GM18508 (cell line): ENCODE measurements around the gene BNIP2.
"Not testable (repeated sequence)": the region's sequence is repeated elsewhere in the genome, so short reads cannot be mapped to it uniquely, and the experiment has no call there.

ENCODE experiments used
- ATAC-seq: cut with Tn5 transposase; IDR thresholded peaks from one replicate; pipeline ENCODE4 v1.9.1; 2021; ENCODE audit warnings: moderate number of reproducible peaks; ENCODE audit not compliant: insufficient read depth, unreplicated experiment

BNIP2 gene

GRCh38 chr15:59644756-59645155 is 44.4 kb downstream of the BNIP2 start:
- no peak for ATAC-seq

GRCh38 chr15:59642351-59642750 is 46.8 kb downstream of the BNIP2 start:
- no peak for ATAC-seq

DNA sequence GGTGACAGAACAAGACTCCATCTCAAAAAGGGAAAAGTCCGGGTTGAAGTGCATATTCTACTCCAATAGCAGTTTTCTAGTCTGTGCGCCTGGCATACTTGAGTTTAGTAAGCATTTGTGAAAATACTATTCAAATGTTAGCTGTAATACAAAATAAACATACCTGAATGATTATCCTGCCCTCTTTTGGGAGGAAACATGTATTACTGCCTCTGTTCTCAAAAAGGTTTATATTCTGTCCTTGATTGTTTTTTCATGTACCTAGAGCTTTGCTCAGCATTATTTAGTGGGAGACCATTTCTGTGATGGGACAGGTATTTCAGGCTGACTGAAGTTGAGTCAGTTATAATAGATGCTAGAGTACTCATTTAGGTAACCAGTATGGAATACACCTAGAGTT is 51.6 kb downstream of the BNIP2 start:
- not testable (repeated sequence) for ATAC-seq

DNA sequence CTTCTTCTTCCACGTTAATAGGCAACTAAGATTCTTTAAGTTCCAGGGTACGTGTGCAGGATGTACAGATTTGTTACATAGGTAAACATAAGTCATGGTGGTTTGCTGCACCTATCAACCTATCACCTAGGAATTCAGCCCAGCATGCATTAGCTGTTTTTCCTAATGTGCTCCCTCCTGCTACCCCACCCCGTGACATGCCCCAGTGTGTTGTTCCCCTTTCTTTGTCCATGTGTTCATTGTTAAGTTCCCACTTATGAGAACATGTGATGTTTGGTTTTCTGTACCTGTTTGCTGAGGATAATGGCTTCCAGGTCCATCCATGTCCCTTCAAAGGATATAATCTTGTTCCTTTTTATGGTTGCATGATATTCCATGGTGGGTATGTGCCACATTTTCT is 52.9 kb downstream of the BNIP2 start:
- ATAC-seq: no peak

DNA sequence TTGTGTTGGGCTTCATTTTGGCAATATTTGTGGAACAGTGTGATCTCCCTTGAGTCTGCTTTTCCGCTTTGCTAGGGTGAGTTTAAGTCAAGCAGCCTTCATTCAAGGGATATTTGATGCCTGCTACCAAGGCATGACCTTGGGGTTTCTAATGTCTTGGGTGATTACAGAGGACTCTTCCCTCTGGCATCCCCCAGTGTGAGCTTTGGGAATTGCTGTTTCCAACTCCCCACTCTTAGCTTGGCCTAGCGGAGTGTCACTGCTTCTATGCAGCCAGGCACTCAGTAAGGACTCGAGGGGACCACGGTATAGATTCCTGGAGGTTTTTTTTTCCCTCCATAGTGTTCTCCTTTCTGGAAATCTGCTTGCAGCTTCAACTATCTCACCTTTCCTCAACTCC is 56.4 kb downstream of the BNIP2 start:
- no peak for ATAC-seq

DNA sequence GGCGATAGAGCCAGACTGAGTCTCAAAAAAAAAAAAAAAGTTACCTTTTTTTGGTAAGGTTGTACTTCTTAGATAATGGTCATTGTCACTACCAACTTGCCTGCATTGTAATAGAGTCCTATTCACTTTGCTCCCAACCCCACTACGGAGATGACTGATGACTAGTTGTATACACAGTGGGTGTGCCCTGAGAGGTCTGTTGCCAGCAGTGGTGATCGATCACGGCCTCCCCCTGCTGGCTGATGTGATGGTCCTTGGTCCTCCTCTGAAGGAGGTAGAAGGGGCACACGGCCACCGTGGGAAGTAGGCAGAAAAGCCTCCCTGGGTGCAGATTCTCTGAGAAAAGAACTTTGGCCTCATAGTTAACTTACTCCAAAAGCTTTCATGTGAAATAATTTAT is 66.8 kb downstream of the BNIP2 start:
- ATAC-seq: no peak

DNA sequence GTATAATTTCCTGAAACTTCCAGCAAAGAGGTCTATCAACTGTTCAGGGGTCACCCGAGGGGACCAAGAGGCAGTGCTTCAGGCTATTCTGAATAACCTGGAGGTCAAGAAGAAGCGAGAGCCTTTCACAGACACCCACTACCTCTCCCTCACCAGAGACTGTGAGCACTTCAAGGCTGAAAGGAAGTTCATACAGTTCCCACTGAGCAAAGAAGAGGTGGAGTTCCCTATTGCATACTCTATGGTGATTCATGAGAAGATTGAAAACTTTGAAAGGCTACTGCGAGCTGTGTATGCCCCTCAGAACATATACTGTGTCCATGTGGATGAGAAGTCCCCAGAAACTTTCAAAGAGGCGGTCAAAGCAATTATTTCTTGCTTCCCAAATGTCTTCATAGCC is 70.7 kb downstream of the BNIP2 start:
- no peak for ATAC-seq

- ATAC-seq: no peak
Observed at GRCh38 chr15:59616379-59616778, 72.7 kb downstream of the BNIP2 start.

DNA sequence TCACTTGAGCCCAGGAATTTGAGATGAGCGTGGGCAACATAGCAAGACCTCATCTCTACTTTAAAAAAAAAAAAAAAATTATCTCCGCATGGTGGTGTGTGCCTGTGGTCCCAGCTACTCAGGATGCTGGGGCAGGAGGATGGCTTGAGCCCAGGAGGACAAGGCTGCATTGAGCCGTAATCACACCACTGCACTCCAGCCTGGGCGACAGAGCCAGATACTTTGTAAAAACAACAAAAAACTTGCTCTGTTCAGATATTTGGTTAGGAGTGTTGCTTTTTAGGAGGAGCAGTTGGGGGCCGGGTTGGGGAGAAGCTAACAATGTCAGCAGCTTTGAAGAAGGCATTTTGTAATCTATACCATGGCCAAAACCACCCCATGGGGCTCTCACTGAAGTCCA is 73.5 kb downstream of the BNIP2 start:
- ATAC-seq: no peak

GRCh38 chr15:59614153-59614552 is 75.0 kb downstream of the BNIP2 start:
- no peak for ATAC-seq

GRCh38 chr15:59611276-59612260 is 77.6 kb downstream of the BNIP2 start, which contains the start of gene GCNT3:
Gene GCNT3, plus strand, starts transcription at chr15:59611783. Its CDS starts 6,456 bp downstream, at chr15:59618239.
- no peak for ATAC-seq

DNA sequence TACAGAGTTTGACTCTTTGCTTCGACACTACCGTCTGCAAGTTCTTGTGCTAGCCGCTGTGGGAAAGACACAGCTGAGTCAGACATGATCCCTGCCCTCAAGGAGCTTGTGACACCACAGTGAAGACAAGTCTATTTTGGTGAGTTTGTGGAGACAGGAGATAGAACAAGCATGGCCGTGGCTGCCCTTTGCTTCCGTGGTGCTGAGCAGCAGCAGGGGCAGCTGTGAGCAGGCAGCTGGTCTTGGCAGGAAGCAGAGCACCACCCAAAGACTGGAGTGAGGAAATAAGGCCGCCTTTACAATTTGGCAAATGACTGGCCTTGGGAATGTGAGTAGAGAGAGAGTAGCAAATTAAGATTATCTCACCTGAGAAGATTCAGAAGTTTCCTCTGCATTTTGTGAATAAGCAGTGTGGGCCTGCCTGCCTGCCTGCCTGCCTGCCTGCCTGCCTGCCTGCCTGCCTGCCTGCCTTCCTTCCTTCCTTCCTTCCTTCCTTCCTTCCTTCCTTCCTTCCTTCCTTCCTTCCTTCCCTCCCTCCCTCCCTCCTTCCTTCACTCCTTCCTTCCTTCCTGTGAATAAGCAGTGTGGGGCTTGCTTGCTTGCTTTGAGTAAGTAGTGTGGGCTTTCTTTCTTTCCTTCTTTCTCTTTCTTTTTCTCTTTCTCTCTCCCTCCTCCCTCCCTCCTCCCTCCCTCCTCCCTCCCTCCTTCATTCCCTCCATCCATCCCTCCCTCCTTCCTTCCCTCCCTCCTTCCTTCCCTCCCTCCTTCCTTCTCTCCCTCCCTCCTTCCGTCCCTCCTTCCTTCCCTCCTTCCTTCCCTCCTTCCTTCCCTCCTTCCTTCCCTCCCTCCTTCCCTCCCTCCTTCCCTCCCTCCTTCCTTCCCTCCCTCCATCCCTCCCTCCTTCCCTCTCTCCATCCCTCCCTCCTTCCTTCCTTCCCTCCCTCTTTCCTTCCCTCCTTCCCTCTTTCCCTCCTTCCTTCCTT is 79.1 kb downstream of the BNIP2 start:
- no peak for ATAC-seq
